HG03571 (cell line): Measurements from ENCODE around the gene KPNA3.
"Not testable (repeated sequence)": the region's sequence is repeated elsewhere in the genome, so short reads cannot be mapped to it uniquely, and the experiment has no call there.

Experiments
- ATAC-seq: cut with Tn5 transposase; IDR thresholded peaks from one replicate; pipeline ENCODE4 v1.9.1; 2021; ENCODE audit not compliant: unreplicated experiment

The KPNA3 gene

GRCh38 chr13:49792550-49793324 lies at the start of gene KPNA3:
Gene KPNA3, minus strand, starts transcription at chr13:49792682. Its CDS starts 176 bp downstream, at chr13:49792506.
- peak; percentile 90 for ATAC-seq

- ATAC-seq, result no peak
Observed at GRCh38 chr13:49841964-49842363, 49.5 kb upstream of the KPNA3 start.

DNA sequence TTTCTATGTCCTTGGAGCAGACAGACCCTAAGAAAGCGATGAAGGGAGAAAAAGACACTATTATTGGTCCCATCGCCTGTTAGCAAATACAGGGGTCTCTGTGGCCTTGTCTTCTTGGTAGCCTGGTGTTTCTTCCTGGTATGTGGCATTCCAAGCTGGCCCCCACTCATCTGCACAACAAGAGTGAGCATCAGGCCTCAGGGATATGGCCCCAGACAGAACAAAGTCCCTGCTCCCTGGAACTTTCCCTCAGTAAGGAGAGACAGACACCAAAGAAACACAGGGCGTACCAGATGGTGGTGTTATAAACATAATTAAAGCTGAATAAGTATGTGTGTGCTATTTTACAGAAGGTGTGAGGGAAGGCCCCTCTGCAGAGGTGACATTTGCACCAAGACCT lies 48.2 kb upstream of the KPNA3 start:
- no peak for ATAC-seq

DNA sequence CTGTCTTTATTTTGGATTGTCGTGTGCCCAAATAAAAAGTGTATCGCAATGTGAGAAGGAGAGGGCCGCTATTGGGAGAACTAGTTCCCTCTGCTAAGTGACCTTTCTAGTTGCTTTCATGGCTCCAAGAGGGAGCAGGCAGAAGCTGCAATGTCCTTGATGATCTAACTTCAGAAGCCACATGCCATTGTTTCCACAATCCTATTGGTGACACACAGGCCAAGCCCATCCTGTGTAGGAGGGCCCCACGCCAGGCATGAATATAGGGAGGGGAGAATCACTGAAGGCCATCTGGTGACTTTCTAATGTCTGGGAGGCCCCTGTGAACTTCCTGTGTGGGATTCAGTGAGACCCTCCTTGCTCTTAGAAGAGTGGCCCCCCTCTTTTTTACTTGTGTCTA lies 47.8 kb upstream of the KPNA3 start:
- ATAC-seq, result no peak

DNA sequence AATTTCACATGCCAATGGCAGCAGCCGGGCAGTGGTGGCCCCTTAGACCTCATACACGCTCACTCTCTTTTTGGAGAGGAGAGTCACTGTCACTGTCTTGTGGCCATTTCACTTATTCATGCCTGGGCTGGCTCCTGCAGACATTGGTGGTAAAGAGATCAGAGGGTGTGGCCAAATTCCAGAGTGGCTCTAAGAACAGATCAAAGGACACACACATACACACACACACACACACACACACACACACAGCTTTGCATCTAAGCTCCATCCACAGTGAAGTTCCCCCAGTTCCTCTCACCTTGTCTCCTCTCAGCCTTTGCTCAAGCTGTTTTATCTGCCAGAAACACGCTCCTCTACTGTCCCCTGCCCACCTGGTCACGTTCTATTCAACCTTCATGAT lies 46.5 kb upstream of the KPNA3 start:
- no peak for ATAC-seq

DNA sequence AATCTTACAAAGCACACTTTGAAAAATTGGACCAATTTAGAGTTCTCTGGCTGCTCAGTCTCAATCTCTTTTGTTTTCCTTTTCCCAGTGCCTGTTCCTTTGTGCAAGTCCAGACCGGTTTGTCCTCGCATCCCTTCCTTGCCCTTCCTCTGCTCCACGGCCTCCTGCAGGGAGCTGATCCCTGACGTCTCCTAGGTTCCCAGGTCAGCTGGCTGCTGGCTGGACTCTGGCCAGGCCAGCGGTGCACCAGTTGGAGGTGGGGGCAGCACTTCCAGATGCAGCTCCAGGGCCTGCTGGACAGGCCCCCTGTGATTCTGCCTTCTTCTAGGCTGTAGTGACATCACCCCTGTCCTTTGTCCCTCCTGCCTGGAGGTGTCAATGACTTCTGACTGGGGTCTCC lies 44.0 kb upstream of the KPNA3 start:
- no peak for ATAC-seq

DNA sequence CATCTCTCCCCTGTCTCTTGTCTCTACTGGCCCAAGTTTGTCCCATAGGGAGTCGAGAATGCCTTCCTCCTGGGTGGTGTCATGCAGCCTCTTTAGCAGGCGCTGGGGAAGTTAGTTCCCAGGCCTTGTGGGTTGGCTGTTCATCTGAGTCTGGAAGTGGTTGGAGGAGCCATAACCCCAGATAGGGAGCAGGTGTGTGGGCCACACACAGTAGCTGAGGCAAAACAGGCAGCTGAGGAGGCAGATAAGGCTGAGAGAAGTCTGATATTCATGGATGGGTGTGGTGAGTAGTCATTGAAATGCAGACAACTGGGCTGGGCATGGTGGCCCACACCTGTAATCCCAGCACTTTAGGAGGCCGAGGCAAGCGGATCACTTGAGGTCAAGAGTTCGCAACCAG lies 40.9 kb upstream of the KPNA3 start:
- no peak for ATAC-seq

DNA sequence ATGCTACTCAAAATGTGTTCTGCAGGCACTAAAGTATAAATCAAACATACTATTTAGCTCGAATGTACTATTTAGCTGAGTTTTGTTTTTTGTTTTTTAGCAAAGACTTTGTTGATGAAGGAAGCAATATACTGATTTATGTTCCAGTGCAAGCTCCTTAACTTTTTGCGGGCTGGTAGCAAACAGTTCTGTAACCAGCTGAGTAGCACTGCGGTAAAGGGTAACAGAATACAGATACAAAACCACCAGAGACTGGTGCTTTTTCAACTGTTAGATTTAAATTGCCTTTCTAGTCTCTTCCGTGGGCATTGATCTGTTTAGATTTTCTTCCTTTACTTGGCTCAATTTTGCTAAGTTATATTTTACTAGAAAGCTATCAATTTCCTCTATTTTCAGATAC lies 39.0 kb upstream of the KPNA3 start:
- no peak for ATAC-seq

DNA sequence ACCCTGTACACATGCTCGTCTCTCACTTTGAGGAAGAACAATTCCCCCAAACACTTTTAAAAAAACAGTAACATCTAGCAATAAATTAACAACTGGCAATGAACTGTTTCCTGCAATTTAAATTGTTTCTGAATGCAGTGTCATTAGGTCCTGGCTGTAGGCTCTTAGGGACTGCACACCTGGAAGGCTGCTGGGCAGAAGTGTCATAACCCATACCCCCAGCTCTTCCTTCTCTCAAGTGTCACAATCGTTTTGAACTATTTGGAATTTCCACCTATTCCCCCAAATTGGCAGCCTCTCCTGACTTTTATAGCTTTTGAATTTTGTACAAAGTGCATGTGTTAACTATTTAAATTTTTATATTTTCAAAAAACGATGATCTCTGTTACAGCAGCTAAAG lies 38.2 kb upstream of the KPNA3 start:
- ATAC-seq, result no peak

DNA sequence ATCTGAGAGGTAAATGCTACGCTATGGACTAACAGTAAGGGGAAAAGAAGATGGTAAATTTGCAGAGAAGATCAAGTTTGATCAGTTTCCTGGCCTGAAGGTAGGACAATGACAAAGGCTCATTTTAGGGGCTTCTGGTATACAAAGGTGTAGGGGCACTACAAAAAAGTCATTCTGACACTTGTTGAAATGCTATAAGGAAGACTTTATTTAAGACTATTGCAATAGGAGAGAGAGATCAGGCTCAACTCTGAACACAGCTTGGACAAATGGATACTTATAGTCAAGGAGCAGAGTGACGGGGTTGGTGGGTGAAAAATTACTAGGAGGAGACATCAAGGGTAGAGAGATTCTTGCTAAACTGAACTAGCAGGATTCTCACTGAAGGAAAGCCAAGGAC lies 37.2 kb upstream of the KPNA3 start:
- ATAC-seq, result no peak

DNA sequence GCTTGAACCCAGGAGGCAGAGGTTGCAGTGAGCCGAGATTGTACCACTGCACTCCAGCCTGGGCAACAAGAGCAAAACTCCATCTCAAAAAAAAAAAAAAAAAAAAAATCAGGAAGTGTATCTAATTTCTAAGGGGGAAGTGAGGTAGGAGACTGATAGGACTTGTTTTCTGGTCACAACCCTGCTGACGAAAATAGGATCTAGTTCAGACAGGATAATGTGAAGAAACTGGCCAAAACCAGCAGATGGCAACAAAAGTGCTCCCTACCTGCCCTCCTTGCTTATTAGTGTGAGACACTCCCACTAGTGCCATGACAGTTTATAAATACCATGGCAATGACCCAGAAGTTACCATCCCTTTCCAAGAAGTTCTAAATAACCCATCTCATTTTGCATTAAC lies 36.0 kb upstream of the KPNA3 start:
- no peak for ATAC-seq

DNA sequence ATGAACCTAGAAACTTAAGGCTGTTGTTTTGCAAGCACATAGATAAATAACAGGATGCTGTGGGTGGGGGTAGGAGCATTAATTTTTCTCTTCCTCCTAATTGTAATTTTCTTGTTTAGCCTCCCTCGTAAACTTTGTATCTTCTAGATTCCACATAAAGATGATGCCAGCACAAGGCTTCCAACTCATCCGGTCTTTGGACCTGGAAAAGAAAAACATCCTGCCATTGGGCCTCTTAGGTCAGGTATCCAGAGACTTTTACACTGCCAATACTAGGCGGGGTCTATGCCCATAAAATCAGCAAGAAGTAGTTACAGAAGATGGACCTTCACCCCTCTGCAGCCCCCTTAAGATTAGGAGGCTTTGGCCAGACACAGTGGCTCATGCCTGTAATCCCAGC lies 35.4 kb upstream of the KPNA3 start:
- no peak for ATAC-seq

DNA sequence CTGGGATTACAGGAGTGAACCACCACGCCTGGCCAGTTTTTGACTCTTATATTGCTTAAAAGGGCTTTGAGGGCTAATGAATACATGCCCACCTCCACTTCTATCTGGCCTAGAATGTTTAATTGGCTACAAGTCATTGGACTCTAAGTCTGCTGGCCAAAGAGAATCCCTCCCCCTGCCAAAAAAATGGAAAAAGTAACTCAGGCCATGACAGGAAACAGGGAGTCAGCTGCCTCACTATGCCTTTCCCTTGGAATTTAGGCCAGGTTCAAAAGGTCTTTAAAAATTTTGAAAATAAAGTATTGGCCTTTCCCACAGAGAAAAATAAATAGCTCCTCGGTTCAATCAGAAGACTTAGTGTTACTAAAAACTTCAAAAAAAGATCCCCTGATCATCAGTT lies 34.9 kb upstream of the KPNA3 start:
- no peak for ATAC-seq

GRCh38 chr13:49821216-49822009 lies 28.9 kb upstream of the KPNA3 start:
- no peak for ATAC-seq

GRCh38 chr13:49820591-49821215 lies 28.2 kb upstream of the KPNA3 start:
- ATAC-seq, result no peak

DNA sequence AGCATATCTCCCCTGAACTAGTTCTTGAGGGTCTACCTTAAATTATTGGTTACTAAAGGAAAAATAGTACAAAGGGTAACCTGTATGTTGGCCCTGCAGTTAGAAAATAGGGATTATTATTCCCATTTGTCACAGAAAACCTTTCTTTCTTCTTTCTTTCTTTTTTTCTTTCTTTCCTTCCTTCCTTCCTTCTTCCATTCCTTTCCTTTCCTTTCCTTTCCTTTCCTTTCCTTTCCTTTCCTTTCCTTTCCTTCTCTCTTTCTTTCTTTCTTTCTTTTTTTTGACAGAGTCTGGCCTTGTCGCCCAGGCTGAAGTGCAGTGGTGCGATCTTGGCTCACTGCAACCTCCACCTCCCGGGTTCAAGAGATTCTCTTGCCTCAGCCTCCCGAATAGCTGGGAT lies 23.6 kb upstream of the KPNA3 start:
- not testable (repeated sequence) for ATAC-seq

DNA sequence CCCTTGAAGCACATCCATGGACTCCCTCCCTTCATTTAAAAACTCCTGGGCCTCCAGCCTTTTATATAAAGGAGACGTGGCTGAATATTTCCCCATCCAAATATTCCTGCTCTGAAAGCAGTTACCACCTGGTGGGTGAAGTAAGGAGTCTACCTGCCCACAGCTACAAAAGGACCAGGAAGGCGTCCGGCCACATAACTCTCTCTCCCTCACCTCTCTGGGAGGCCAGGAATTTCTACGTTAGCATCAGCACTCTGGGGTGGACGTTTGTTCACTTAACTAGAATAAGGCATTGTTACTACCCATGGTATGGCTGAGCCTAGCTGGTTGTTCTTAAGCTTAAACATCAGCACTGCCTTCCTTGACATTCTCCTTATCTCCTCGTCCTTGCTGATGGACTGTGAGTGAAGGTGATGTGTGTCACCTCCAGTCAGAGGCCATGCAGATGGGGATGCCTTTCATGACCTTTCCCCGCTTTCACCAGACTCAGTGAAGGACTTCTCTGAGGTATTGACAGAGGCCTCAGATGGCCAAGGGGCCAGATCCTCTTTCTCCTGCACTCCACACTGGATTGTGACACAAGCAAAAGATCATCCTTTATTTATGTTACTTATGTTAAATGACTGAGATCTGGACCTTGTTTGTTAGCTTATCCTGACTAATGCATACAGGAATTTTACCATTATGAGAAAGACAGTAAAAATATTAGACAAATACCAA lies 22.2 kb upstream of the KPNA3 start:
- ATAC-seq, result no peak

- ATAC-seq, result no peak
Observed at GRCh38 chr13:49812812-49813211, 20.3 kb upstream of the KPNA3 start.

DNA sequence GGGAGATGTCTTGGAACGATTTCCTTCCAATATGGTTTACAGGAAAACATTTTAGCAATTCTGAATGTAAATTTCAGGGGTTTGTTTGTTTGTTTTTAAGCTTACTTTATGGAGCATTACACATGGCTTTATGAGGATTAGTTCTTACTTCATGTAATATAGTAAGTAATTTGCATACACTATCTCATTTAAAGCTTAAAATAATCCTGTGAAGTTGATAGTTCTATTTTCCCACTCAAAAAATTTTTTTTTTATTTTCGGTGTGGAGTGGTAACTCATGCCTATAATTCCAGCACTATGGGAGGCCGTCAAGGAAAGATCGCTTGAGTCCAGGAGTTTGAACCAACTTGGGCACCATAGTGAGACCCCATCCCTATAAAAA lies 19.0 kb upstream of the KPNA3 start:
- ATAC-seq, result no peak

GRCh38 chr13:49810567-49811526 lies 18.4 kb upstream of the KPNA3 start:
- no peak for ATAC-seq
